ENCODE results near the gene SH2D3A.

- no peak for TF ChIP-seq CTCF (IDR thresholded peaks at IDR 0.05)
- no peak for TF ChIP-seq POLR2AphosphoS5 (IDR thresholded peaks at IDR 0.05)
- no peak for TF ChIP-seq POLR2A (IDR thresholded peaks at IDR 0.05)
- no peak for TF ChIP-seq EP300 (IDR thresholded peaks at IDR 0.05; ENCODE audit: low read depth)
Observed at GRCh38 chr19:6768236-6768785, 1.1 kb upstream of the SH2D3A start.
